ENCODE data around the gene PPP2R3B.
"Not testable (repeated sequence)": the region's sequence is repeated elsewhere in the genome, so short reads cannot be mapped to it uniquely, and the experiment has no call there.

PPP2R3B gene

DNA sequence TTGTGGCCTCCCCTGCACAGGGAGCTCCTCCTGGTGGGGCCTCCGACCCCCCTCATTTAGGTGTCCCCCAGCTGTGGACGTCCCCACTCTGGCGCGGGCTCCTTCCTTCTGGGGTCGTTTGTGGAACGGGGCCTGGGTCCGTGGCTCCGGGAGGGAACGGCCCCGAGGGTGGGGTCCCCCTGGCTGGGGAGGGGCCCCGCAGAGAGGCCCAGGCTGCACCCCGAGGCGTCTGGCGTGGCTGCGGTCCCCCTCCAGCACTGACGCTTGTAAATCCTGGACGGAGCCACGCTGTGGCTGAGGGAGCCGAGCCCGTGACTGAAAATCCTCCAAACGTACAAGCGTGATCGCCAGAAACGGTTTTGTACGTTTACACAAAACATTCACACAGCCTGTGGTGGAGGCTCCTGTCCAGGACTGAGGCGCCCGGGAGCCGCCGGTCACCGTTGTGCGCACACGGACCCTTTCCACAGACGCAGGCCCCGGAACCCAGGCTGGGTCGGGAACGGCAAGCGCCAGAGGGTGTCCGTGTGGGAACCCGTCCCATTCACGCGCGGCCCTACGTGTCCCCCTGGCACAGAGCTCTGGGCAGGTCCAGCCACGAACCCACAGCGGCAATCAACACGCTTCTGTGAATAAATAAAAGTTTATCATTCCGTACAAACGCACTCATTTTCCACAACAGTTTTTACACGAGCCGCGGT is 52.9 kb downstream of the PPP2R3B start:
- TF ChIP-seq, protein P1, sequence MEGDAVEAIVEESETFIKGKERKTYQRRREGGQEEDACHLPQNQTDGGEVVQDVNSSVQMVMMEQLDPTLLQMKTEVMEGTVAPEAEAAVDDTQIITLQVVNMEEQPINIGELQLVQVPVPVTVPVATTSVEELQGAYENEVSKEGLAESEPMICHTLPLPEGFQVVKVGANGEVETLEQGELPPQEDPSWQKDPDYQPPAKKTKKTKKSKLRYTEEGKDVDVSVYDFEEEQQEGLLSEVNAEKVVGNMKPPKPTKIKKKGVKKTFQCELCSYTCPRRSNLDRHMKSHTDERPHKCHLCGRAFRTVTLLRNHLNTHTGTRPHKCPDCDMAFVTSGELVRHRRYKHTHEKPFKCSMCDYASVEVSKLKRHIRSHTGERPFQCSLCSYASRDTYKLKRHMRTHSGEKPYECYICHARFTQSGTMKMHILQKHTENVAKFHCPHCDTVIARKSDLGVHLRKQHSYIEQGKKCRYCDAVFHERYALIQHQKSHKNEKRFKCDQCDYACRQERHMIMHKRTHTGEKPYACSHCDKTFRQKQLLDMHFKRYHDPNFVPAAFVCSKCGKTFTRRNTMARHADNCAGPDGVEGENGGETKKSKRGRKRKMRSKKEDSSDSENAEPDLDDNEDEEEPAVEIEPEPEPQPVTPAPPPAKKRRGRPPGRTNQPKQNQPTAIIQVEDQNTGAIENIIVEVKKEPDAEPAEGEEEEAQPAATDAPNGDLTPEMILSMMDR (IDR thresholded peaks at IDR 0.05; ENCODE audit: low read depth, low read length): no peak
- DNase-seq (ENCODE audit: extremely low read depth, low read depth): no peak

- TF ChIP-seq, protein P1 (IDR thresholded peaks at IDR 0.05; ENCODE audit: low read depth, low read length): no peak
- no peak for DNase-seq (ENCODE audit: extremely low read depth, low read depth)
Measured at GRCh38 chrX:332916-333610, 53.6 kb downstream of the PPP2R3B start.

DNA sequence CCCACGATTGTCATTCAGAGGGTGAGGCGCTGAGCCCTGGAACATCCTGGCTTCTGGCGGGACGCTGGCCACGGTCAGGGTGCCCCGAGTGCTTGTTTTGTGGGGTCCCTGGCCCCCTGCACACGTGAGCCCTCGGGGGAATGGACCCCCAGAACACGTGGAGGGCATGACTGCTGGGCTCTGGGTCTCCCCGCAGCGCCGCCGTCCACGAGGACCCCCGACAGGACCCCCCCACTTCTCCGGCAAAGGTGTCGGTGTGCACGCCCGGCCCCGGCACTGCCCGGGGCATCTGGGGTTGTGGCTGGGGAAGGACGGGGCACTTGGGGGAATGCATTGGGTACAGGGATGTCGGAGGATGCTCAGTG is 54.2 kb downstream of the PPP2R3B start:
- no peak for DNase-seq (ENCODE audit: extremely low read depth, low read depth)

DNA sequence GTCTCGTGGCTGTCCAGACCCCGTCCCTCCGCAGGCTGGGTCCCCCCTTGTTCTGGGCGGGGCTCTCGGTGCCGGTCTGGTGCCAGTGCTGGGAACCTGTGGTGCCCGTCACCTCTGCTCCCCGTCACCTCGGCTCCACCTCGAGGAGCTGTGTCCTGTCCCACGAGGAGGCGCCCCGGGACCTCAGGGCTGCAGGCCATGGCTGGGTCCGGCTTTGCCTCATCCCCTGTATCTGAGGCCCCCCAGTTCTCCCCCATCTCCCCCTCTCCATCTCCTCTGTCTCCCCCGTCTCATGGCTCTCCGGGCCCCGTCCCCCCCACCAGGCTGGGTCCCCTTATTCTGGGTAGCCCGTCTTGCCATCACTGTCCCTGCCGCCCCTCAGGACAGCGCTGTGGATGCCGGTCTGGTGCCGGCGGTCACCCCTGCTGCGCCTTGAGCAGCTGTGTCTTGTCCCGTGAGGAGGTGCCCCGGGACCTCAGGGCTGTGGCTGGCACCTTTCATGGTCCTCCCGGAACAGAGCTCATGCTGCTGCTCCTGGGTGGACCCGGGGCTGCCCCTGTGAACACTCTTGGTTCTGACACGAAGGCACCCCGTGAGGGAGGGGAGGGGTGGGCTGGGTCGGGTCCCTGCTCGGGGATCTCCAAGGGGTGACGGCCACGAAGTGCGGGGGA is 54.7 kb downstream of the PPP2R3B start:
- DNase-seq (ENCODE audit: extremely low read depth, low read depth): no peak
- TF ChIP-seq, protein P1 (IDR thresholded peaks at IDR 0.05; ENCODE audit: low read depth, low read length): no peak

More for the DNA sequence above, 54.2 kb downstream of the PPP2R3B start:
- TF ChIP-seq, protein P1 (IDR thresholded peaks at IDR 0.05; ENCODE audit: low read depth, low read length): no peak

DNA sequence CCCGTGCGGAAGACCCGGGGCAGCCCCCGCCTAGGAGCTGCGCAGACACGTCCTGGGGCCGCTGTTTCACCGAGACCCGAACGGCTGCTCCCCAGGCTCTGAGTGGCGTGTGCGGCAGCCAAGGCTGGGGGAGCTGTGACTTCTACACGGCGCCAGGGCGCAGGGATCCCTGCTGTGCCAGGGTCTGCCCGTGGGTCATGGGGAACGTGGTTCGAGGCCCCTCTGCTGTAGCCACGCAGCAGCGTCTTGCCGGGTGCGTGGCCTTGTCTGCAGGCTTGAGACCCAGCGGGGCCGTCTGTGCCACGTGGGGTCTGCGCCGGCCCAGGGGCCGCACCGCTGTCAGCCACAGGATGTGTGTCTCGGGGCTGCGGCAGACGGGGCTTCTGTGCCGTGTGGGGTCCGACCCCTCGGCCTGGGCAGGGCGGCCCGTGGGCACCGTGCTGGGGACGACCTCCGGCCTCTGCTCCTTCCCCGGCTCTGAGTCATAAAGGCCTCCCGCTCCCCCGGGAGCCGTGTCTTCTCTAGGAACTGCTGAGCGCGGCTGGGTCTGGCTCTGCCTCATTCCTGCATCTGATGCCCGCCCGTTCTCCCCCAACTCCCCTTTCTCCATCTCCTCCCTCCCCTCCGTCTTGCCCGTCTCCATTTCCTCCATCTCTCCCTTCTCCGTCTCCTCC is 55.4 kb downstream of the PPP2R3B start:
- no peak for DNase-seq (ENCODE audit: extremely low read depth, low read depth)
- TF ChIP-seq, protein P1 (IDR thresholded peaks at IDR 0.05; ENCODE audit: low read depth, low read length): no peak

DNA sequence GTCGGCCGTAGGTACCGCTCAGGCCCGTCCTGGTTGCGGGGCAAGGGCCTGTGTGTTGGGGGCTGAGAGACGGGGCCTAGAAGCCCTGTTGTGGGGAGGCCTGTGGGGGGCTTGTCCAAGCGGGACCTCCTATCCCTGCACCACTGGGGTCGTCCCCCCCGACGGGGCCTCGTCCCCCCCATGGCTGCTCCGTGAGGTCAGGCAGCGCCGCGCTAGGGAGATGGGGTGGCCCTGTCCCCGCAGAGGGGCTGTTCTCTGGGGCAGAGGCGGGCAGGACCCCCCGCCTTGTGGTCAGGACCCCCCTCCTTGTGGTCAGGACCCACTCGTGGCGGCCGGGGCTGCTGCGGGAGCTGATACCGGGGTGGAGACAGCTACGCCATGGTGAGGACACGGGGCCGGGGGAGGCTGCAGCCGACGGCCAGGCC is 56.0 kb downstream of the PPP2R3B start:
- no peak for DNase-seq (ENCODE audit: extremely low read depth, low read depth)

DNA sequence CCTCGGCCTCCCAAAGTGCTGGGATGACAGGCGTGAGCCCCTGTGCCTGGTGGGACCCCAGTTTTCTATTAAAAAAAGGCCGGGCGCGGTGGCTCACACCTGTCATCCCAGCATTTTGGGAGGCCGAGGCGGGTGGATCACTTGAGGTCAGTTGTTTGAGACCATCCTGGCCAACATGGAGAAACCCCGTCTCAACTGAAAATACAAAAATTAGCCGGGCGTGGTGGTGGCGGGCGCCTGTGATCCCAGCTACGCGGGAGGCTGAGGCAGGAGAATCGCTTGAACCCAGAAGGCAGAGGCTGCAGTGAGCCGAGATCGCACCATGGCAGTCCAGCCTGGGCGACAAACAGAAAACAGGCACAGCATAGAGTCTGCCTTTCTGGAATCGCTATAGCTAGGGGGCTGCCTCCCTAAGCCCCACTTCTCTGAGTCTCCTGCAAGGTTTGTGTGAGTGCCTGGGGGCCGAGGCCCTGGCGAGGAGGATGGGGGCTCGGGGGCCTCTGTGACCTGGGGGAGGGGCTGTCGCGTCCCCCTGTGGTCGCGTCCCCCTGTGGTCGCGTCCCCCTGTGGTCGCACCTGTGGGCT is 56.5 kb downstream of the PPP2R3B start:
- not testable (repeated sequence) for DNase-seq (ENCODE audit: extremely low read depth, low read depth)

More for the DNA sequence above, 56.0 kb downstream of the PPP2R3B start:
- TF ChIP-seq, protein P1 (IDR thresholded peaks at IDR 0.05; ENCODE audit: low read depth, low read length): no peak

Data from AG09319 (cell line).